ENCODE results near the gene UBE2V1. TPM values are rescaled to one million over a fixed set of nuclear protein-coding genes. Genes with fewer than 3 reads are reported as not detected.

Gene UBE2V1
- total RNA-seq, 1 experiment from 2014 or later: 212 TPM

GRCh38 chr20:50121858-50122271 is 8.9 kb upstream of the UBE2V1 start:
- H3K27ac Mint-ChIP-seq (ENCODE audit: unreplicated experiment): no peak overlapping the region
- no peak for TF ChIP-seq CTCF (IDR thresholded peaks at IDR 0.05; ENCODE audit: unreplicated experiment)

GRCh38 chr20:50120935-50121693 is 8.2 kb upstream of the UBE2V1 start:
- Mint-ChIP-seq H3K4me3 (ENCODE audit: low read depth, unreplicated experiment) (no peak overlapping the region), H3K36me3 (ENCODE audit: insufficient read depth, unreplicated experiment) (peaks cover 42% of the 10 kb centered on the region), H3K27me3 (ENCODE audit: unreplicated experiment) (no peaks in the 10 kb centered on the region), H3K4me1 (ENCODE audit: low read depth, unreplicated experiment) (peaks cover 12% of the 10 kb centered on the region), H3K27ac (ENCODE audit: unreplicated experiment) (peak overlapping the region; percentile 39), H3K9me3 (ENCODE audit: low read depth, unreplicated experiment) (peaks cover 2% of the 10 kb centered on the region)
- CTCF ChIA-PET: interaction anchor here (0.6 to 4.4 kb wide), 20 partner anchors 13 to 505 kb away, joined by 3 to 75 read pairs (median 5); partner anchors contain the start of genes PEDS1 and PTPN1
- intact Hi-C loops (cut with micrococcal nuclease; ENCODE audit: unreplicated experiment): loop anchor here (1.0 to 2.0 kb wide), 3 partner anchors 17 to 58 kb away; no protein-coding TSS in a partner anchor
- DNase-seq: peak; percentile 84
- TF ChIP-seq CTCF (IDR thresholded peaks at IDR 0.05; ENCODE audit: unreplicated experiment): peak; percentile 98
- no TSS peak for BruUV-seq (replicated peaks)

More at GRCh38 chr20:50121858-50122271, 8.9 kb upstream of the UBE2V1 start:
- H3K4me1 Mint-ChIP-seq (ENCODE audit: low read depth, unreplicated experiment): peaks cover 12% of the 10 kb centered on the region
- H3K36me3 Mint-ChIP-seq (ENCODE audit: insufficient read depth, unreplicated experiment): peaks cover 48% of the 10 kb centered on the region
- peaks cover 2% of the 10 kb centered on the region for H3K9me3 Mint-ChIP-seq (ENCODE audit: low read depth, unreplicated experiment)
- intact Hi-C loops (cut with micrococcal nuclease; ENCODE audit: unreplicated experiment): loop anchor here (1.0 to 2.0 kb wide), 3 partner anchors 16 to 57 kb away; no protein-coding TSS in a partner anchor
- no peak for DNase-seq
- no TSS peak for BruUV-seq (replicated peaks)
- no peaks in the 10 kb centered on the region for H3K27me3 Mint-ChIP-seq (ENCODE audit: unreplicated experiment)
- H3K4me3 Mint-ChIP-seq (ENCODE audit: low read depth, unreplicated experiment): no peak overlapping the region
- CTCF ChIA-PET: interaction anchor here (1.5 to 4.4 kb wide), 7 partner anchors 17 to 142 kb away, joined by 3 to 75 read pairs (median 24); partner anchors contain the start of gene PEDS1

- no peak for TF ChIP-seq CTCF (IDR thresholded peaks at IDR 0.05; ENCODE audit: unreplicated experiment)
- no peaks in the 10 kb centered on the region for H3K27me3 Mint-ChIP-seq (ENCODE audit: unreplicated experiment)
- peaks cover 41% of the 10 kb centered on the region for H3K4me1 Mint-ChIP-seq (ENCODE audit: low read depth, unreplicated experiment)
- DNase-seq: no peak
- H3K9me3 Mint-ChIP-seq (ENCODE audit: low read depth, unreplicated experiment): peaks cover 2% of the 10 kb centered on the region
- H3K27ac Mint-ChIP-seq (ENCODE audit: unreplicated experiment): no peak overlapping the region
- no TSS peak for BruUV-seq (replicated peaks)
- CTCF ChIA-PET: interaction anchor here (0.6 to 4.4 kb wide), 4 partner anchors 52 to 63 kb away, joined by 3 to 75 read pairs (median 4); no protein-coding TSS in a partner anchor
- intact Hi-C loops (cut with micrococcal nuclease; ENCODE audit: unreplicated experiment): no loop called here
- peaks cover 31% of the 10 kb centered on the region for H3K36me3 Mint-ChIP-seq (ENCODE audit: insufficient read depth, unreplicated experiment)
- H3K4me3 Mint-ChIP-seq (ENCODE audit: low read depth, unreplicated experiment): no peak overlapping the region
Measured at GRCh38 chr20:50118203-50118602, 5.3 kb upstream of the UBE2V1 start.

- Mint-ChIP-seq H3K27me3 (ENCODE audit: unreplicated experiment) (no peaks in the 10 kb centered on the region), H3K36me3 (ENCODE audit: insufficient read depth, unreplicated experiment) (peaks cover 42% of the 10 kb centered on the region), H3K4me3 (ENCODE audit: low read depth, unreplicated experiment) (peak overlapping the region; percentile 73), H3K27ac (ENCODE audit: unreplicated experiment) (peak overlapping the region; percentile 69), H3K4me1 (ENCODE audit: low read depth, unreplicated experiment) (peaks cover 52% of the 10 kb centered on the region), H3K9me3 (ENCODE audit: low read depth, unreplicated experiment) (no peaks in the 10 kb centered on the region)
- BruUV-seq (replicated peaks): TSS peak; percentile 59
- intact Hi-C loops (cut with micrococcal nuclease; ENCODE audit: unreplicated experiment): no loop called here
- no peak for DNase-seq
- CTCF ChIA-PET: interaction anchor here (0.6 to 2.5 kb wide), 13 partner anchors 11 to 137 kb away, joined by 3 to 17 read pairs (median 8); partner anchors contain the start of gene PEDS1
- TF ChIP-seq CTCF (IDR thresholded peaks at IDR 0.05; ENCODE audit: unreplicated experiment): no peak
Measured at GRCh38 chr20:50116368-50116999, 3.5 kb upstream of the UBE2V1 start.
